Keratinocyte (primary cell): ENCODE data around the gene SMLR1. TPM values are rescaled to one million over a fixed set of nuclear protein-coding genes. Genes with fewer than 3 reads are reported as not detected.
"Not testable (repeated sequence)": the region's sequence is repeated elsewhere in the genome, so short reads cannot be mapped to it uniquely, and the experiment has no call there.

Experiments
- DNase-seq: peaks from one replicate; pipeline ENCODE4 v3.0.0-alpha.2; 2011; ENCODE audit warnings: low read depth, missing footprints, low spot score
- FAIRE-seq: peaks from 2 replicates; lab custom pipeline; 2011; peaks lifted over from hg19 to GRCh38; lab: Jason Lieb, UNC
- H2AFZ ChIP-seq: 2 replicates; pipeline ENCODE4 v1.6.0; 2012; ENCODE audit warnings: low read length, control low read depth, inconsistent platforms; ENCODE audit not compliant: control insufficient read depth
- H3K27ac ChIP-seq: 2 replicates; pipeline ENCODE4 v1.5.1; 2011; ENCODE audit warnings: low read length; ENCODE audit not compliant: control insufficient read depth, insufficient read depth
- H3K27me3 ChIP-seq: 3 replicates; pipeline ENCODE4 v1.6.0; 2011; ENCODE audit warnings: low read length; ENCODE audit not compliant: control insufficient read depth, insufficient read depth; ENCODE audit errors: extremely low read depth
- H3K36me3 ChIP-seq, 2 experiments: 2 replicates in 1 of 2; 3 replicates in 1 of 2; pipeline ENCODE4 v1.5.1; 2011; ENCODE audit warnings: low read length in 2 of 2, mild to moderate bottlenecking in 1 of 2; ENCODE audit not compliant: control insufficient read depth in 2 of 2, insufficient read depth in 2 of 2; ENCODE audit errors: extremely low read depth in 1 of 2
- H3K4me1 ChIP-seq: 3 replicates; pipeline ENCODE4 v1.5.1; 2011; ENCODE audit warnings: low read length; ENCODE audit not compliant: control insufficient read depth, insufficient read depth; ENCODE audit errors: extremely low read depth
- H3K4me2 ChIP-seq: 3 replicates; pipeline ENCODE4 v1.6.0; 2011; ENCODE audit warnings: low read depth, low read length; ENCODE audit not compliant: control insufficient read depth, insufficient read depth; ENCODE audit errors: extremely low read depth
- H3K4me3 ChIP-seq, 3 experiments: fragments of 200-600 bp in 1 of 3; sonication (generic) in 1 of 3; 2 replicates in 2 of 3; 3 replicates in 1 of 3; pipeline ENCODE4 v1.5.1; 2011 to 2016; ENCODE audit warnings: low read length in 3 of 3, mild to moderate bottlenecking in 3 of 3, control low read depth in 2 of 3, inconsistent platforms in 1 of 3, low read depth in 1 of 3, mixed read lengths in 1 of 3, mixed run types in 1 of 3, moderate library complexity in 1 of 3; ENCODE audit not compliant: control insufficient read depth in 2 of 3, insufficient read depth in 2 of 3; ENCODE audit errors: extremely low read depth in 1 of 3
- H3K79me2 ChIP-seq: 2 replicates; pipeline ENCODE4 v1.6.0; 2012; ENCODE audit warnings: low read length; ENCODE audit not compliant: control insufficient read depth, insufficient read depth
- H3K9ac ChIP-seq: 3 replicates; pipeline ENCODE4 v1.6.0; 2011; ENCODE audit warnings: low read length; ENCODE audit not compliant: control insufficient read depth, insufficient read depth; ENCODE audit errors: extremely low read depth
- H3K9me1 ChIP-seq: 3 replicates; pipeline ENCODE4 v1.6.0; 2011; ENCODE audit warnings: low read length; ENCODE audit not compliant: control insufficient read depth, insufficient read depth; ENCODE audit errors: extremely low read depth
- H3K9me3 ChIP-seq: 2 replicates; pipeline ENCODE4 v1.5.1; 2012; ENCODE audit warnings: low read depth, low read length; ENCODE audit not compliant: control insufficient read depth
- H4K20me1 ChIP-seq: 3 replicates; pipeline ENCODE4 v1.6.0; 2011; ENCODE audit warnings: low read length; ENCODE audit not compliant: control insufficient read depth, insufficient read depth; ENCODE audit errors: extremely low read depth
- EZH2 ChIP-seq: IDR thresholded peaks from one replicate; pipeline ENCODE4 v1.6.1; 2012; ENCODE audit warnings: inconsistent platforms, mild to moderate bottlenecking, low read length, moderate library complexity
- dilution Hi-C: fragments of 300-500 bp; cut with MboI; formaldehyde crosslinking; loops from one replicate; pipeline ENCODE4 v1.7.0; 2020; ENCODE audit warnings: low sequenced_read_pairs; ENCODE audit not compliant: extremely low pct_ligation_motif_present
- polyA plus RNA-seq, 5 experiments: library from polyadenylated mRNA; depleted of rRNA in 3 of 5; stranded (reverse) in 3 of 5; stranded (forward) in 1 of 5; unstranded in 1 of 5; fragments of >200 nt; gene quantifications; 1 replicate in 1 of 5; 2 replicates in 3 of 5; 3 replicates in 1 of 5; pipeline versions ENCODE4 v1.2.1 to v1.2.3, GENCODE V29; 2011 to 2012; ENCODE audit warnings: missing spikeins in 2 of 5, low read depth in 1 of 5, low replicate concordance in 1 of 5
- TF ChIP-seq, protein P1 (sequence below), 3 experiments: IDR thresholded peaks in 1 of 3; conservative IDR thresholded peaks in 1 of 3; optimal IDR thresholded peaks in 1 of 3; 2 replicates in 2 of 3; 3 replicates in 1 of 3; pipeline versions ENCODE3 to v1.5.1; 2011; ENCODE audit warnings: low read length in 3 of 3, mild to moderate bottlenecking in 3 of 3, moderate library complexity in 2 of 3, control low read depth in 1 of 3, inconsistent platforms in 1 of 3; ENCODE audit not compliant: insufficient read depth in 2 of 3; ENCODE audit errors: extremely low read depth in 1 of 3

SMLR1 gene
- polyA plus RNA-seq, 1 donor (not counting 4 experiments of a cell fraction or from before 2014, with no cell fraction given) = not detected

DNA sequence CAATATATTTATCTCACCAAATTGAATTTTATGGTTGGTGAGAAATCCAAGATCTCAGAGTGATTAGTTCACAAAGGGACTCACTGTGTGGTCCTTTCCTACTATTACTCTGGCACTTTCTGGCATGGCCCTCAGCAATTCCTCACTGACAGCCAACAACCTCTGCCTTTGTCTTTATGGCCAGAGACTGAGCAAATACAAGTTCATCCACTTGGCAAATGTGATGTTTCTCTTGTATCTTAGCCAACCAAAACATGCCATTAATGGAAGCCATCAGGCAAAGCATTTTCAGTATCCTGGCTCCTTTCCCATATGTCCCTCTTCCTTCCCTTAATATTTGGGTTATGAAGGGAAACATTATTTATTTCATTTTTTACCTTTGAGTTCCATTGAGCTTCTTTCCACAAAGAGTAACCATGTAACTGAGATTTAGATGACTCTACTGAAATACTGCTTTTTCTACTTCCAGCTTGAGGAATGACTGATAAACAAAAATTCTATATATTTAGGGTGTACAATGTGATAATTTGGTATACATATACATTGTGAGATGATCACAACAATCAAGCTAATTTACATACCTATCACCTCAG lies 30.8 kb upstream of the SMLR1 start:
- Histone ChIP-seq H3K9ac (no peak overlapping the region), H3K4me3 (no peak overlapping the region), H3K9me1 (no peaks in the 10 kb centered on the region), H3K27me3 (no peaks in the 10 kb centered on the region), H3K4me2 (no peak overlapping the region), H4K20me1 (no peaks in the 10 kb centered on the region), H3K9me3 (no peaks in the 10 kb centered on the region), H3K79me2 (no peaks in the 10 kb centered on the region), H2AFZ (no peak overlapping the region), H3K36me3 (no peaks in the 10 kb centered on the region), H3K27ac (no peak overlapping the region), H3K4me1 (no peaks in the 10 kb centered on the region)
- DNase-seq (no peak), FAIRE-seq (no peak)
- dilution Hi-C loops = no loop called here
- TF ChIP-seq, protein P1, sequence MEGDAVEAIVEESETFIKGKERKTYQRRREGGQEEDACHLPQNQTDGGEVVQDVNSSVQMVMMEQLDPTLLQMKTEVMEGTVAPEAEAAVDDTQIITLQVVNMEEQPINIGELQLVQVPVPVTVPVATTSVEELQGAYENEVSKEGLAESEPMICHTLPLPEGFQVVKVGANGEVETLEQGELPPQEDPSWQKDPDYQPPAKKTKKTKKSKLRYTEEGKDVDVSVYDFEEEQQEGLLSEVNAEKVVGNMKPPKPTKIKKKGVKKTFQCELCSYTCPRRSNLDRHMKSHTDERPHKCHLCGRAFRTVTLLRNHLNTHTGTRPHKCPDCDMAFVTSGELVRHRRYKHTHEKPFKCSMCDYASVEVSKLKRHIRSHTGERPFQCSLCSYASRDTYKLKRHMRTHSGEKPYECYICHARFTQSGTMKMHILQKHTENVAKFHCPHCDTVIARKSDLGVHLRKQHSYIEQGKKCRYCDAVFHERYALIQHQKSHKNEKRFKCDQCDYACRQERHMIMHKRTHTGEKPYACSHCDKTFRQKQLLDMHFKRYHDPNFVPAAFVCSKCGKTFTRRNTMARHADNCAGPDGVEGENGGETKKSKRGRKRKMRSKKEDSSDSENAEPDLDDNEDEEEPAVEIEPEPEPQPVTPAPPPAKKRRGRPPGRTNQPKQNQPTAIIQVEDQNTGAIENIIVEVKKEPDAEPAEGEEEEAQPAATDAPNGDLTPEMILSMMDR (optimal IDR thresholded peaks at IDR 0.05 in 1 of 3, IDR thresholded peaks at IDR 0.05 in 1 of 3, conservative IDR thresholded peaks at IDR 0.05 in 1 of 3; ENCODE audit: extremely low read depth in 1 of 3, insufficient read depth in 2 of 3, low read length in 3 of 3) = no peak
- TF ChIP-seq EZH2 = no peak

DNA sequence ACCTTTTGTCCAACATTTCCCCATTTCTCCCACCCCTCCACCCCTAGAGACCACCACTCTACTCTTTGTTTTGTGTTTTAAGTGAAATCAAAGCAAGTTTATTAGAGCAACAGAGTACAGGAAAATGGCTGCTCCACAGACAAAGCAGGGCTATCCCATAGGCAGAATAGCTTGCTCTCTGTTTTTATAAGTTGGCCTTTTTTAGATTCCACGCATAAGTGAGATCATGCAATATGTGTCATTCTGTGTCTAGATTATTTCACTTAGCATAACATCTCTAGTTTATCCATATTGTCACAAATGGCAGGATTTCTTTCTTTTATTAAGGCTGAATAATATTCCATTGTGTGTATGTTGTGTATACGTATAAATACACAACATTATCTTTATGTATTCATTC lies 30.1 kb upstream of the SMLR1 start:
- FAIRE-seq (no peak), DNase-seq (no peak)
- H3K9ac ChIP-seq = no peak overlapping the region
- no peak for TF ChIP-seq EZH2
- TF ChIP-seq, protein P1 (optimal IDR thresholded peaks at IDR 0.05 in 1 of 3, IDR thresholded peaks at IDR 0.05 in 1 of 3, conservative IDR thresholded peaks at IDR 0.05 in 1 of 3; ENCODE audit: extremely low read depth in 1 of 3, insufficient read depth in 2 of 3, low read length in 3 of 3) = no peak
- no peaks in the 10 kb centered on the region for H3K4me1 ChIP-seq
- no peaks in the 10 kb centered on the region for H3K9me3 ChIP-seq
- H3K27me3 ChIP-seq = no peaks in the 10 kb centered on the region
- no peak overlapping the region for H3K4me3 ChIP-seq
- H3K4me2 ChIP-seq = no peak overlapping the region
- H3K9me1 ChIP-seq = no peaks in the 10 kb centered on the region
- no peaks in the 10 kb centered on the region for H3K79me2 ChIP-seq
- H2AFZ ChIP-seq = no peak overlapping the region
- no peaks in the 10 kb centered on the region for H3K36me3 ChIP-seq
- no peak overlapping the region for H3K27ac ChIP-seq
- dilution Hi-C loops = no loop called here
- no peaks in the 10 kb centered on the region for H4K20me1 ChIP-seq

DNA sequence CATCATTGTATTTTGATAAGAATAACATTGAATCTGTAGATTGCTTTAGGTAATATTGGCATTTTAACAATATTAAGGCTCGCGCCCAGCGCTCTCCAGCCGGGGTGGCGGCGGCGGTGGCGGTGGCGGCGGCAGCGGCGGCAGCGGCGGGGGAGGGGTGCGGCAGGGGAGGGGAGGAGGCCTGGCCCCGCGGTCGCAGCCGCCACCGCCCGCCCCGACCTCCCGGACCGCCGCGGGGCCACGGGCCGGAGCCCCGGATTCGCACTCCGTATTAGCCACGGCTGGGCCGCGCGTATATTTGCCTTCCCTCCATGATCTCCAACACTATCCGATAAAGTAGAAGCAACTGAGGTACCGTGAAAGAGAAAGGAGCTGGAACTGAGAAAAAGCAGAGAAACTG lies 25.8 kb upstream of the SMLR1 start:
- H3K4me1 ChIP-seq, H3K79me2 ChIP-seq, H4K20me1 ChIP-seq, FAIRE-seq, H3K9me3 ChIP-seq, H3K27ac ChIP-seq, H2AFZ ChIP-seq, H3K9ac ChIP-seq, DNase-seq, H3K36me3 ChIP-seq, dilution Hi-C loops, H3K27me3 ChIP-seq, H3K9me1 ChIP-seq, H3K4me3 ChIP-seq, H3K4me2 ChIP-seq: not testable (repeated sequence)
